SU-DHL-6 (cell line): Measurements from ENCODE around the gene BICC1.

Experiments
- H2AFZ ChIP-seq: fragments of 200-600 bp; sonication (generic); 2 replicates; pipeline ENCODE4 v1.6.1; 2014; ENCODE audit warnings: low read depth, mild to moderate bottlenecking, moderate library complexity, mixed read lengths, antibody characterized with exemption, low read length; ENCODE audit not compliant: severe bottlenecking
- H3F3A ChIP-seq: fragments of 200-600 bp; shearing (Covaris generic); 2 replicates; pipeline ENCODE4 v1.6.0; 2016; ENCODE audit warnings: antibody characterized with exemption, mild to moderate bottlenecking; ENCODE audit not compliant: insufficient read depth
- H3K27ac ChIP-seq: fragments of 200-600 bp; sonication (generic); 2 replicates; pipeline ENCODE4 v1.5.1; 2016; ENCODE audit warnings: low read depth, mild to moderate bottlenecking, low read length, moderate library complexity, mixed read lengths
- H3K27me3 ChIP-seq: fragments of 200-600 bp; sonication (generic), shearing (Covaris generic); 2 replicates; pipeline ENCODE4 v1.6.0; 2014; ENCODE audit warnings: mild to moderate bottlenecking, low read length
- H3K36me3 ChIP-seq: fragments of 200-600 bp; sonication (generic); 2 replicates; pipeline ENCODE4 v1.6.1; 2014; ENCODE audit warnings: mild to moderate bottlenecking, low read length, mixed read lengths
- H3K4me2 ChIP-seq: fragments of 300-600, 200-600 bp; shearing (Covaris generic), sonication (generic); 2 replicates; pipeline ENCODE4 v1.6.0; 2014; ENCODE audit warnings: low read length, low read depth, mild to moderate bottlenecking; ENCODE audit not compliant: poor library complexity, severe bottlenecking
- H3K4me3 ChIP-seq: fragments of 200-600 bp; sonication (generic); 2 replicates; pipeline ENCODE4 v1.5.1; 2014; ENCODE audit warnings: antibody characterized with exemption, low read length, mild to moderate bottlenecking, mixed read lengths; ENCODE audit not compliant: insufficient read depth, poor library complexity, severe bottlenecking
- H3K79me2 ChIP-seq: fragments of 200-600 bp; sonication (generic); 2 replicates; pipeline ENCODE4 v1.6.1; 2014; ENCODE audit warnings: mild to moderate bottlenecking, low read length, moderate library complexity; ENCODE audit not compliant: insufficient read depth
- H3K9ac ChIP-seq: fragments of 200-600 bp; sonication (generic); 2 replicates; pipeline ENCODE4 v1.7.0; 2014; ENCODE audit warnings: mild to moderate bottlenecking, low read length
- H3K9me2 ChIP-seq: fragments of 200-600 bp; sonication (generic); replicated peaks from 2 replicates; pipeline ENCODE4 v1.6.1; 2014; ENCODE audit warnings: low read length; ENCODE audit not compliant: insufficient read depth
- H3K9me3 ChIP-seq: fragments of 200-600 bp; sonication (generic); 2 replicates; pipeline ENCODE4 v1.6.1; 2014; ENCODE audit warnings: low read length, mixed read lengths; ENCODE audit not compliant: insufficient read depth
- H4K20me1 ChIP-seq: fragments of 200-600 bp; sonication (generic); 2 replicates; pipeline ENCODE4 v1.6.1; 2014; ENCODE audit warnings: low read depth, mild to moderate bottlenecking, antibody characterized with exemption, low read length, moderate library complexity, mixed read lengths
- EZH2phosphoT487 ChIP-seq: fragments of 200-600 bp; sonication (generic), shearing (Covaris generic); conservative IDR thresholded peaks from 2 replicates; pipeline ENCODE4 v1.6.1; 2018; ENCODE audit warnings: mild to moderate bottlenecking, antibody characterized with exemption, low read length, moderate library complexity, mixed read lengths
- TF ChIP-seq, protein P1 (sequence below): fragments of 200-600 bp; sonication (generic); IDR thresholded peaks from one replicate; pipeline ENCODE4 v1.5.1; 2017; ENCODE audit warnings: antibody characterized with exemption, mild to moderate bottlenecking, low read length, moderate library complexity; ENCODE audit not compliant: insufficient read depth, poor library complexity, severe bottlenecking

BICC1 gene

DNA sequence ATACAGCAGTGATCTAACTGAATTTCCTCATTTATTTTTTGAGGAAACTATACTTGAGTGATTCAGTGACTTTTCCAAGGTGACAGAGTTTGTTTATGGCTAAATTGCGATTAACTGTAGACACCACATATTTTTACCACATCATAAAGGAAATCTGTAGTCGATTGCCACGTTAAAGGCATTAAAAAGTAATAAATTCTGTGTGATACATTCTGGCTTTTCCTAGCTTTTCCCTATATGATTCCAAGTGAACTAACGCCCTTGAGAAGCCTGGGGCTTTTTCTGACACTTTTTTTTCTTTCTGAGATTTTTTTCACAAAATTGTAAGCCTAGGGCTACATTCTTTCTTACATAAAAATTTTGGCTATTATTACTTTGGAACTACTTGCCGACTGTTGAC is 266.9 kb downstream of the BICC1 start:
- TF ChIP-seq, protein P1, sequence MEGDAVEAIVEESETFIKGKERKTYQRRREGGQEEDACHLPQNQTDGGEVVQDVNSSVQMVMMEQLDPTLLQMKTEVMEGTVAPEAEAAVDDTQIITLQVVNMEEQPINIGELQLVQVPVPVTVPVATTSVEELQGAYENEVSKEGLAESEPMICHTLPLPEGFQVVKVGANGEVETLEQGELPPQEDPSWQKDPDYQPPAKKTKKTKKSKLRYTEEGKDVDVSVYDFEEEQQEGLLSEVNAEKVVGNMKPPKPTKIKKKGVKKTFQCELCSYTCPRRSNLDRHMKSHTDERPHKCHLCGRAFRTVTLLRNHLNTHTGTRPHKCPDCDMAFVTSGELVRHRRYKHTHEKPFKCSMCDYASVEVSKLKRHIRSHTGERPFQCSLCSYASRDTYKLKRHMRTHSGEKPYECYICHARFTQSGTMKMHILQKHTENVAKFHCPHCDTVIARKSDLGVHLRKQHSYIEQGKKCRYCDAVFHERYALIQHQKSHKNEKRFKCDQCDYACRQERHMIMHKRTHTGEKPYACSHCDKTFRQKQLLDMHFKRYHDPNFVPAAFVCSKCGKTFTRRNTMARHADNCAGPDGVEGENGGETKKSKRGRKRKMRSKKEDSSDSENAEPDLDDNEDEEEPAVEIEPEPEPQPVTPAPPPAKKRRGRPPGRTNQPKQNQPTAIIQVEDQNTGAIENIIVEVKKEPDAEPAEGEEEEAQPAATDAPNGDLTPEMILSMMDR, result no peak
- TF ChIP-seq EZH2phosphoT487, result no peak
- Histone ChIP-seq H3K27ac (no peak overlapping the region), H3F3A (no peaks in the 10 kb centered on the region), H4K20me1 (no peaks in the 10 kb centered on the region), H2AFZ (no peak overlapping the region), H3K79me2 (no peaks in the 10 kb centered on the region), H3K27me3 (no peaks in the 10 kb centered on the region), H3K9me3 (no peaks in the 10 kb centered on the region), H3K36me3 (no peaks in the 10 kb centered on the region), H3K4me3 (no peak overlapping the region), H3K9ac (no peak overlapping the region), H3K9me2 (no peaks in the 10 kb centered on the region), H3K4me2 (no peak overlapping the region)

DNA sequence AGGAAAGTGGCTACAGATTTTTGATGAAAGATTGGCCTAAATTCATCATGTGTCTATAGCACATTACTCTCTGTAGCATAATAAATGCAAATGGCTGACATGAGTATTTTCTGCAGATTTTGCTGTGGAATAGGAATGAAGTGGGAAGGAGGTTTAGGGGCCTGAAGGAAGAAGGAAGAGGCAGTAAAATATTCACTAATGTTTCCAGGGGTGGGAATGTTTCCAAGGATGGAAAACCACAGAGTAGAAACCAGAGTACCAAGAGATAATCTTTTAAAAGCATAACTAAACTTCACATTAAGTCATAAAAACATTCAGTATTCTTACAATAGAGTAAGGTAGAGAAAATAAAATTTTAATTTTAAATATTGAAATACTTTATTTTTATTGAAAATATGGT is 267.8 kb downstream of the BICC1 start:
- Histone ChIP-seq H3K4me3 (no peak overlapping the region), H3K27ac (no peak overlapping the region), H3K9me3 (no peaks in the 10 kb centered on the region), H3K36me3 (no peaks in the 10 kb centered on the region), H4K20me1 (no peaks in the 10 kb centered on the region), H2AFZ (no peak overlapping the region), H3F3A (no peaks in the 10 kb centered on the region), H3K9ac (no peak overlapping the region), H3K27me3 (no peaks in the 10 kb centered on the region), H3K9me2 (no peaks in the 10 kb centered on the region), H3K4me2 (no peak overlapping the region), H3K79me2 (no peaks in the 10 kb centered on the region)
- TF ChIP-seq, protein P1, result no peak
- TF ChIP-seq EZH2phosphoT487, result no peak

DNA sequence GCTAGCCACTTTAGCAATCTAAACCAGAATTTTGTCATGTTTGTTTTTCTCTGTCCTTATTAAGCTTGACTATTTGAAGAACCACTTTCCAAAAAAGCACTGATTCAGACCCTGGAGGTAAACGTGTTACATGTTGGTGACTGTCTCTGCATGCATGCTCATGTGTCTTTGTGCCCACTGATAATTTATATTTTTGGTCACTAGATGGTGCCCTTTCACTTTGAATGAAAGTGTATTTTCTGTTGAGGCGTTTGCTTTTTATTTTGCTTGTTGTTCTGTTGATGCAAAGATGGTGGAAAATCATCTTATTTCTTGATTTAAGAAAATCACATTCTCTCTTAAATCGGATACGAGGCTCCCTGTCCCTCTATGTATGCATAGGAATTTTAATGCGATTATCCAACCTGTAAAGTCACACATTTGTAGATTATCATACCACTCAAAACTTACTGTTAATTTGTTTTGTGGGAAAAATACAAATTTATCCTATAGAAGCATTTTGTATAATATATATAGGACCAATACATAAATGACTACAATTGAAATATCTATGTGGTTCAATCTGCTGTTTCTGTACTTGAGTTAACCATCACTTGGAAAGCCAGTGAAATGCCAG is 269.3 kb downstream of the BICC1 start:
- H3K27ac ChIP-seq, result no peak overlapping the region
- no peak overlapping the region for H3K9ac ChIP-seq
- H3K9me2 ChIP-seq, result no peaks in the 10 kb centered on the region
- no peaks in the 10 kb centered on the region for H3K79me2 ChIP-seq
- no peaks in the 10 kb centered on the region for H3F3A ChIP-seq
- no peak overlapping the region for H3K4me3 ChIP-seq
- H3K4me2 ChIP-seq, result no peak overlapping the region
- H3K9me3 ChIP-seq, result no peaks in the 10 kb centered on the region
- no peaks in the 10 kb centered on the region for H4K20me1 ChIP-seq
- TF ChIP-seq EZH2phosphoT487, result no peak
- TF ChIP-seq, protein P1, result peak; percentile 53
- no peak overlapping the region for H2AFZ ChIP-seq
- H3K27me3 ChIP-seq, result no peaks in the 10 kb centered on the region
- H3K36me3 ChIP-seq, result no peaks in the 10 kb centered on the region
